PC-9 (cell line): Measurements from ENCODE around the gene SPATA31C1. TPM values are rescaled to one million over a fixed set of nuclear protein-coding genes. Genes with fewer than 3 reads are reported as not detected.

Source experiments
- BruUV-seq: library from RNA; stranded (reverse); fragments of 400-500 nt; replicated peaks from 2 replicates; lab custom pipeline; 2021; lab: Mats Ljungman, UMichigan
- CTCF ChIA-PET: fragments of 300-600 bp; sonication (Branson Sonifier 250); formaldehyde crosslinking; loops from one replicate; lab custom pipeline; 2022; ENCODE audit warnings: antibody characterized with exemption; lab: Charles Lee
- POLR2A ChIA-PET: fragments of 300-600 bp; sonication (Branson Sonifier 250); formaldehyde crosslinking; loops from one replicate; lab custom pipeline; 2022; ENCODE audit warnings: antibody characterized with exemption; ENCODE audit not compliant: unreplicated experiment; lab: Charles Lee
- DNase-seq, 2 experiments: peaks; one replicate each; pipeline versions ENCODE4 v3.0.0 to v3.0.0-alpha.2; 2015 to 2022; ENCODE audit warnings: mixed read lengths in 1 of 2
- H2AFZ ChIP-seq: fragments of 200-600 bp; sonication (generic); 2 replicates; pipeline ENCODE4 v1.8.1; 2017; ENCODE audit warnings: antibody characterized with exemption
- H3F3A ChIP-seq: fragments of 200-600 bp; sonication (generic); 2 replicates; pipeline ENCODE4 v1.8.1; 2017; ENCODE audit warnings: antibody characterized with exemption, mild to moderate bottlenecking, low read depth; ENCODE audit not compliant: insufficient read depth
- H3K27ac ChIP-seq: fragments of 200-600 bp; sonication (generic); 2 replicates; pipeline ENCODE4 v1.6.1; 2016; ENCODE audit warnings: mixed run types
- H3K27me3 ChIP-seq: fragments of 200-600 bp; sonication (generic); 2 replicates; pipeline ENCODE4 v1.6.1; 2016; ENCODE audit warnings: low read depth, mixed run types; ENCODE audit not compliant: insufficient read depth
- H3K36me3 ChIP-seq: fragments of 200-600 bp; sonication (generic); 2 replicates; pipeline ENCODE4 v1.6.1; 2016; ENCODE audit warnings: low read depth, mixed run types
- H3K4me1 ChIP-seq: fragments of 200-600 bp; sonication (generic); replicated peaks from 2 replicates; pipeline ENCODE4 v1.6.1; 2016; ENCODE audit warnings: mixed run types; ENCODE audit not compliant: insufficient read depth
- H3K4me2 ChIP-seq: fragments of 200-600 bp; sonication (generic); 2 replicates; pipeline ENCODE4 v1.6.1; 2017; ENCODE audit warnings: mixed run types
- H3K4me3 ChIP-seq: fragments of 200-600 bp; sonication (generic); 2 replicates; pipeline ENCODE4 v1.6.1; 2016; ENCODE audit warnings: mixed run types
- H3K79me2 ChIP-seq: fragments of 200-600 bp; sonication (generic); 2 replicates; pipeline ENCODE4 v1.6.1; 2017; ENCODE audit warnings: low read depth, mixed run types
- H3K9me2 ChIP-seq: fragments of 200-600 bp; sonication (generic); 2 replicates; pipeline ENCODE4 v1.8.1; 2017; ENCODE audit warnings: mild to moderate bottlenecking; ENCODE audit not compliant: insufficient read depth
- H3K9me3 ChIP-seq: fragments of 200-600 bp; sonication (generic); 2 replicates; pipeline ENCODE4 v1.8.1; 2016; ENCODE audit warnings: low read depth; ENCODE audit not compliant: insufficient read depth
- H4K20me1 ChIP-seq: fragments of 200-600 bp; sonication (generic); 2 replicates; pipeline ENCODE4 v1.8.1; 2017; ENCODE audit not compliant: insufficient read depth
- EZH2 ChIP-seq: fragments of 200-600 bp; sonication (generic); IDR thresholded peaks from 2 replicates; pipeline ENCODE4 v1.8.0; 2017; ENCODE audit warnings: antibody characterized with exemption, low read depth
- intact Hi-C: fragments of 100-400 bp; cut with micrococcal nuclease; formaldehyde crosslinking; loops from one replicate; pipeline ENCODE4 v1.10.0; 2022; ENCODE audit not compliant: unreplicated experiment
- total RNA-seq: library from RNA; stranded (reverse); gene quantifications from 2 replicates; pipeline ENCODE4 v1.2.3, GENCODE V29; 2021
- TF ChIP-seq, protein P1 (sequence below): fragments of 200-600 bp; sonication (generic); conservative IDR thresholded peaks from 2 replicates; pipeline ENCODE4 v1.6.1; 2017; ENCODE audit warnings: mixed run types, antibody characterized with exemption, mild to moderate bottlenecking, moderate library complexity

The SPATA31C1 gene
- total RNA-seq, 1 experiment from 2014 or later: not detected

- Histone ChIP-seq H3K4me2 (no peak overlapping the region), H3K27me3 (no peaks in the 10 kb centered on the region), H2AFZ (no peak overlapping the region), H3K4me1 (peaks cover 12% of the 10 kb centered on the region), H3F3A (no peaks in the 10 kb centered on the region), H3K9me2 (no peaks in the 10 kb centered on the region), H3K9me3 (peaks cover 15% of the 10 kb centered on the region), H3K36me3 (no peaks in the 10 kb centered on the region), H3K27ac (no peak overlapping the region), H4K20me1 (no peaks in the 10 kb centered on the region), H3K4me3 (no peak overlapping the region), H3K79me2 (no peaks in the 10 kb centered on the region)
- no TSS peak for BruUV-seq
- TF ChIP-seq, protein P1, sequence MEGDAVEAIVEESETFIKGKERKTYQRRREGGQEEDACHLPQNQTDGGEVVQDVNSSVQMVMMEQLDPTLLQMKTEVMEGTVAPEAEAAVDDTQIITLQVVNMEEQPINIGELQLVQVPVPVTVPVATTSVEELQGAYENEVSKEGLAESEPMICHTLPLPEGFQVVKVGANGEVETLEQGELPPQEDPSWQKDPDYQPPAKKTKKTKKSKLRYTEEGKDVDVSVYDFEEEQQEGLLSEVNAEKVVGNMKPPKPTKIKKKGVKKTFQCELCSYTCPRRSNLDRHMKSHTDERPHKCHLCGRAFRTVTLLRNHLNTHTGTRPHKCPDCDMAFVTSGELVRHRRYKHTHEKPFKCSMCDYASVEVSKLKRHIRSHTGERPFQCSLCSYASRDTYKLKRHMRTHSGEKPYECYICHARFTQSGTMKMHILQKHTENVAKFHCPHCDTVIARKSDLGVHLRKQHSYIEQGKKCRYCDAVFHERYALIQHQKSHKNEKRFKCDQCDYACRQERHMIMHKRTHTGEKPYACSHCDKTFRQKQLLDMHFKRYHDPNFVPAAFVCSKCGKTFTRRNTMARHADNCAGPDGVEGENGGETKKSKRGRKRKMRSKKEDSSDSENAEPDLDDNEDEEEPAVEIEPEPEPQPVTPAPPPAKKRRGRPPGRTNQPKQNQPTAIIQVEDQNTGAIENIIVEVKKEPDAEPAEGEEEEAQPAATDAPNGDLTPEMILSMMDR: no peak
- no peak for TF ChIP-seq EZH2
- ChIA-PET POLR2A (no interaction called here), CTCF (no interaction called here)
- no peak for DNase-seq
- intact Hi-C loops: no loop called here
Observed at GRCh38 chr9:87880683-87881082, 37.1 kb upstream of the SPATA31C1 start.

DNA sequence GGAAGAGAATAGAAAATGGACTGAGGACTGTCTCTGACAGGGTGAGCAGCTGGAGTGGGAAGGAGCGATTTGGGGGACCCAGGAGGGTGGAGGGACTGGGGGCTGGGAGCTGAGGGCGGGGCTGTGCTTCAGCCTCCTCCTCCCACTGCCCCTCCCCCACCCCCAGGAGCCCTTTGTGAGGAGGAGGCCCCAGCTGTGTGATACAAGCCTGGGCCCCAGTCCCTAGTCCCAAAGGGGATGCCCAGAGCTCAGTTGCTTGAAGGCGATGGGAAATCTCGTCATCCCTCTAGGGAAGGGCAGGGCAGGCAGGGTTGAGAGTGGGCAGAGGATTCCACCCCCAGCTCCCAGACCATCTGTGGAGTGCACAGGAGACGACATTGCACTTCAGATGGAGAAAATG, 35.1 kb upstream of the SPATA31C1 start, which contains the start of gene SPATA31E1:
TSS of gene SPATA31E1 (plus strand) at position 251 of the 400 bp plus-strand sequence. CDS start at position 266, 15 bp downstream.
- H3K79me2 ChIP-seq: no peaks in the 10 kb centered on the region
- H2AFZ ChIP-seq: no peak within 1 kb of the TSS

GRCh38 chr9:87883274-87883673, 34.5 kb upstream of the SPATA31C1 start:
- ChIA-PET POLR2A (no interaction called here), CTCF (no interaction called here)
- H3K36me3 ChIP-seq: no peaks in the 10 kb centered on the region
- intact Hi-C loops: no loop called here
- peaks cover 8% of the 10 kb centered on the region; the same call in 1 of the 2 replicates for H3K9me3 ChIP-seq
- BruUV-seq: no TSS peak
- no peaks in the 10 kb centered on the region for H3K9me2 ChIP-seq
- H2AFZ ChIP-seq: no peak overlapping the region
- H3K4me3 ChIP-seq: no peak overlapping the region
- no peaks in the 10 kb centered on the region for H3K27me3 ChIP-seq
- H3K4me2 ChIP-seq: no peak overlapping the region
- no peaks in the 10 kb centered on the region for H4K20me1 ChIP-seq
- H3K4me1 ChIP-seq: peaks cover 12% of the 10 kb centered on the region
- H3K79me2 ChIP-seq: no peaks in the 10 kb centered on the region
- no peaks in the 10 kb centered on the region for H3F3A ChIP-seq
- no peak for DNase-seq
- TF ChIP-seq, protein P1: no peak
- TF ChIP-seq EZH2: no peak
- H3K27ac ChIP-seq: no peak overlapping the region

More for the DNA sequence above, 35.1 kb upstream of the SPATA31C1 start, which contains the start of gene SPATA31E1:
- H3K27ac ChIP-seq: no peak within 1 kb of the TSS
- peaks cover 12% of the 10 kb centered on the region for H3K4me1 ChIP-seq
- POLR2A ChIA-PET: no interaction called here
- no peak within 1 kb of the TSS for H3K4me3 ChIP-seq
- BruUV-seq: no TSS peak
- H3K4me2 ChIP-seq: no peak within 1 kb of the TSS
- no peaks in the 10 kb centered on the region for H3K9me2 ChIP-seq
- no peak for DNase-seq
- no peaks in the 10 kb centered on the region for H3F3A ChIP-seq
- CTCF ChIA-PET: no interaction called here
- H3K27me3 ChIP-seq: no peaks in the 10 kb centered on the region
- H3K9me3 ChIP-seq: peaks cover 14% of the 10 kb centered on the region
- TF ChIP-seq, protein P1: no peak
- no peak for TF ChIP-seq EZH2
- no peaks in the 10 kb centered on the region for H3K36me3 ChIP-seq
- intact Hi-C loops: no loop called here
- H4K20me1 ChIP-seq: no peaks in the 10 kb centered on the region
